ENCODE data around the gene MYH13.

GRCh38 chr17:10328206-10328605 lies 44.6 kb downstream of the MYH13 start:
- TF ChIP-seq, protein P1, sequence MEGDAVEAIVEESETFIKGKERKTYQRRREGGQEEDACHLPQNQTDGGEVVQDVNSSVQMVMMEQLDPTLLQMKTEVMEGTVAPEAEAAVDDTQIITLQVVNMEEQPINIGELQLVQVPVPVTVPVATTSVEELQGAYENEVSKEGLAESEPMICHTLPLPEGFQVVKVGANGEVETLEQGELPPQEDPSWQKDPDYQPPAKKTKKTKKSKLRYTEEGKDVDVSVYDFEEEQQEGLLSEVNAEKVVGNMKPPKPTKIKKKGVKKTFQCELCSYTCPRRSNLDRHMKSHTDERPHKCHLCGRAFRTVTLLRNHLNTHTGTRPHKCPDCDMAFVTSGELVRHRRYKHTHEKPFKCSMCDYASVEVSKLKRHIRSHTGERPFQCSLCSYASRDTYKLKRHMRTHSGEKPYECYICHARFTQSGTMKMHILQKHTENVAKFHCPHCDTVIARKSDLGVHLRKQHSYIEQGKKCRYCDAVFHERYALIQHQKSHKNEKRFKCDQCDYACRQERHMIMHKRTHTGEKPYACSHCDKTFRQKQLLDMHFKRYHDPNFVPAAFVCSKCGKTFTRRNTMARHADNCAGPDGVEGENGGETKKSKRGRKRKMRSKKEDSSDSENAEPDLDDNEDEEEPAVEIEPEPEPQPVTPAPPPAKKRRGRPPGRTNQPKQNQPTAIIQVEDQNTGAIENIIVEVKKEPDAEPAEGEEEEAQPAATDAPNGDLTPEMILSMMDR (IDR thresholded peaks at IDR 0.05): no peak
- no peak for TF ChIP-seq POLR2A (IDR thresholded peaks at IDR 0.05)
- TF ChIP-seq POLR2AphosphoS5 (IDR thresholded peaks at IDR 0.05): no peak
